ENCODE measurements around the gene ENPP6.
"Not testable (repeated sequence)": the region's sequence is repeated elsewhere in the genome, so short reads cannot be mapped to it uniquely, and the experiment has no call there.

Gene ENPP6

GRCh38 chr4:184234155-184234554, 16.5 kb upstream of the ENPP6 start:
- no peak for DNase-seq

DNA sequence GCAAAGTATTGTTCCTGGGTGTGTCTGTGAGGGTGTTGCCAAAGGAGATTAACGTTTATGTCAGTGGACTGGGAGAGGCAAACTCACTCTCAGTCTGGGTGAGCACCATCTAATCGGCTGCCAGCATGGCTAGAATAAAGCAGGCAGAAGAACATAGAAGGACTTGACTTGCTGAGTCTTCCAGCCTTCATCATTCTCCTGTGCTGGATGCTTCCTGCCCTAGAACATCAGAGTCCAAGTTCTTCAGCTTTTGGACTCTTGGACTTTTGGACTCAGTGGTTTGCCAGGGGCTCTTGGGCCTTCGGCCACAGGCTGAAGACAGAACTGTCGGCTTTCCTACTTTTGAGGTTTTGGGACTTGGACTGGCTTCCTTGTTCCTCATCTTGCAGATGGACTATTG, 15.3 kb upstream of the ENPP6 start:
- DNase-seq = no peak

DNA sequence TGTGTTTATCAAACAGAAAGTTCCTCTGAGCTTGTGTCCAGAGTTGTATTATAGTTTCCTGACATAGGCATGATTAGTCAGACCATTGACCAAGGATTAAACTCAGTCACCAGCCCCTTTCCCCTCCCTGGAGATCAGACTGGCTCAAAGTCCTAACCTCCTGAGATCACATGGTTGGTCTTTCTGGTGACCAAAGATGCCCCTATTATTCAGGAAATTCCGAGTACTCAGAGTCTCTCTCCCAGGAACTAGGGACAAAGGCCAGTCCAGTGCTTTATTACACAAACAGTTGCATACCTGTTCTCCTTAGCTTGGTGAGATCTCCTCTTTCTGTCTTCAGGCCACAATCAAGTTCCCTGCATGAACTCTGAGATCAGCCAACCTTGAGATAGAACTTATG, 14.5 kb upstream of the ENPP6 start:
- DNase-seq = no peak

GRCh38 chr4:184231573-184231972, 13.9 kb upstream of the ENPP6 start:
- no peak for DNase-seq

GRCh38 chr4:184228056-184228705, 10.5 kb upstream of the ENPP6 start:
- DNase-seq = no peak

GRCh38 chr4:184216515-184216914, 1.2 kb downstream of the ENPP6 start:
- no peak for DNase-seq

DNA sequence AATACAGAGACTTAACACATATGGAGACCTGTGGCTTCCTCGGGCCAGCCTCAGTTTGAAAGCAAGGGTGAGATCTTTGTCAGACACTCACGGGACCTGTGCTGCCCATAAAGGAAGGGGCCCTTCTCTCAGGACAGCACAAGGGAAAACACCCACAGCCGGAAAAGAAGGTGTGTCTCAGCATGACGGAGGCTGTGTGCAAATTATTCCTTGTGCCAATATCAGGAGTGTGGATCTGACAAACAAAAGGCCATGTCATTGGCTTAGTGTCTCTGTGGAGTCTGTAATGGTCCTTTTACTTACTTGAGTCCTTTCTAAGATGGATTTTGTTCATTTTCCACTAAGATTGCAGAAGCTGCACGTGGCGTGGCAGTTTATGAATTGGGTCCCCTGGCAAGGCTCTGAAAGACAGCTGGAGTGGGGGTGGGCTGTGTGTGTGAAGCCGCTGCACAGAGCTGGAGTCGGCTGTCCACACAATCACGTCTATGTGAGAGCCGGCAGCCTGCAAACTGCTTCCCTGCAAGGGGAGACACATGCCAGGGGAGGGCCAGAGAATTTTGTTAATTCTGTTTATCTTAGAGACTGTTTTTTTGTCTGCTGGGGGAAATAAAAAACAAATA, 1.9 kb downstream of the ENPP6 start:
- DNase-seq = no peak

DNA sequence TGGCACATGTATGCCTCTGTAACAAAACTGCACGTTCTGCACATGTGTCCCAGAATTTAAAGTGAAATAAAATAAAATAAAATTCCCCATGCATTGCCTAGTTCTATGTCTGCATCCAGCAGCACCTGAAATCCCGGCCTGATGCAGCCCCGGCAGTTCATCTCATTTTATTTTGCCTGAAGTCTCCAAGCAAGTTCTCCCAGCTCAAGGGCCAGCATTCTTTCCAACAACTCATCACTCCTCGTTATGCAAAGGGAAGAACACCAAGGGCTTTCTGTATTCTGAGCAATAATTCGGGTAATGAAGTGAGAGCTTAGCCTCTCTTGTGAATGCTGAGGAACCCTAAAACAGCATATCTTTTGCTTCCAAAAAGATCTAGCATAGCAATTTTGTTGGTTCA, 2.7 kb downstream of the ENPP6 start:
- DNase-seq = no peak

DNA sequence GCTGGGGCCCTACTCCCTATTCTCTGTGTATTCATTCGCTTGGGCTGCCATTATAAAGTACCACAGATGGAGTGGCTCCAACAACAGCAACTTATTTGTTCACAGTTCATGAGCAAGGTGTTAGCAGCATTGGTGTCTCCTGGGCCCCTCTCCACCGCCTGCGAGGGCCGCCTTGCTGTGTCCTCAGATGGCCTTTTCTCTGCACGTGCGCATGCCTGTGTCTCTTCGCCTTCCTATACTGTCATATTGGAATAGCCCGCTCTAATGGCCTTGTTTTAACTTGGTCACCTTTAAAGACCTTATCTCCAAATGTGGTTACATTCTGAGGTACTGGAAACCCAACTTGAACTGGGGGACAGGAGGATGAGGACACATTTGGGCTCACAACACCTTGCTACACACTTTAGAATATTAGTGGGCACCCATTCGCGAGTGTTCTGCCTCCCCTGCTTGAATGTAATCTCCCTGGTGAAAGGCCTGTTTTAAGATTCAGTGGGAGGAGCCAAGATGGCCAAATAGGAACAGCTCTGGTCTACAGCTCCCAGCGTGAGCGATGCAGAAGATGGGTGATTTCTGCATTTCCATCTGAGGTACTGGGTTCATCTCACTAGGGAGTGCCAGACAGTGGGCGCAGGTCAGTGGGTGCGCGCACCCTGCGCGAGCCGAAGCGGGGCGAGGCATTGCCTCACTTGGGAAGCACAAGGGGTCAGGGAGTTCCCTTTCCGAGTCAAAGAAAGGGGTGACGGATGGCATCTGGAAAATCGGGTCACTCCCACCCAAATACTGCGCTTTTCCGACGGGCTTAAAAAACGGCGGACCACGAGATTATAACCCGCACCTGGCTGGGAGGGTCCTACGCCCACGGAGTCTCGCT, 9.7 kb downstream of the ENPP6 start:
- DNase-seq = not testable (repeated sequence)

- no peak for DNase-seq
Measured at GRCh38 chr4:184205243-184205642, 12.4 kb downstream of the ENPP6 start.

GRCh38 chr4:184203300-184203699, 14.4 kb downstream of the ENPP6 start:
- DNase-seq = no peak

GRCh38 chr4:184201179-184201578, 16.5 kb downstream of the ENPP6 start:
- no peak for DNase-seq

GRCh38 chr4:184200296-184200695, 17.4 kb downstream of the ENPP6 start:
- DNase-seq = no peak

- DNase-seq = no peak
Measured at GRCh38 chr4:184199780-184200179, 17.9 kb downstream of the ENPP6 start.

DNA sequence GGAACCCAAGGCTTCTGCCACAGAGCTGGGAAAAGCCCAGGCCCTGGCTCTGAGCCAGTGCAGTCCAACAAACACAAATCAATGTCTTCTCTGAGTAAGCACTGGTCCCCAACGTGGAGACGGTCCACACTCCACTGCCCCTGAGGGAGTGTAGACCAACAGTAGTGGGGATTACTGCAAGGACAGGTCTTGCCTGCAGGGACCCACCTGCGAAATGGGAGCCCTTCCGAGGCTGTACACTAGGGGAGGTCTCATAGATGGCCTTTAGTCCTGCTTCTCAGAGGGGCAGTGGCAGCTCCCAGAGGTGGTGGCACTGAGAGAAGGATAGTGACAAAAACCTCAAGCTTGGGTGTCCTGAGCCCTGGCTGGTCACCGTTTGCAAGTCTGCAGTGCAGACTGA, 19.5 kb downstream of the ENPP6 start:
- no peak for DNase-seq

DNA sequence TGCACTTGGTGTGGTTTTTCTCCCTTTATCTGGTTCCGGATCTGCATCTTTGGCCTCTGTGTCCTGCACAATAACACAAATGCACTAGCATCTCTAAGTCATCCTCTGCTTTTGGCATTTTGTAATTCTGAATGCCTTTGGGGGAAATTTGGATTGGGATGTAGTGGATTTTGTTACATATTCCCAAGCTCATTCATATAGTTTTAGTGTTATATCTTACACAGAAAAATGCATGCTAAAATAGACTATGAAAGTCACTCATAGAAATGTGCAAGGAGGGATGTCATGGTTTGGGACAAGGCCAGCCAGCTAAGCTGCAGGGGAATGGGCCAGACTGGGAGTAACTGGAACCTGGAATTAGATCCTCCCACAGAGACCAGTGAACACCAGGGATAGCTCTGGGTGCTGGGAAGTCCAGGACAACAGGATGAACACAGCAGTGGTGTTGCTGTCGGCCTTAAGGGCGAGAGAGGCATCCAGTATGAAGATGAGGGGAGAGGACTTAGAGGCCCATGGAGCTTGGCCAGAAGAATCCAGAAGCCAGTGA, 20.1 kb downstream of the ENPP6 start:
- no peak for DNase-seq

DNA sequence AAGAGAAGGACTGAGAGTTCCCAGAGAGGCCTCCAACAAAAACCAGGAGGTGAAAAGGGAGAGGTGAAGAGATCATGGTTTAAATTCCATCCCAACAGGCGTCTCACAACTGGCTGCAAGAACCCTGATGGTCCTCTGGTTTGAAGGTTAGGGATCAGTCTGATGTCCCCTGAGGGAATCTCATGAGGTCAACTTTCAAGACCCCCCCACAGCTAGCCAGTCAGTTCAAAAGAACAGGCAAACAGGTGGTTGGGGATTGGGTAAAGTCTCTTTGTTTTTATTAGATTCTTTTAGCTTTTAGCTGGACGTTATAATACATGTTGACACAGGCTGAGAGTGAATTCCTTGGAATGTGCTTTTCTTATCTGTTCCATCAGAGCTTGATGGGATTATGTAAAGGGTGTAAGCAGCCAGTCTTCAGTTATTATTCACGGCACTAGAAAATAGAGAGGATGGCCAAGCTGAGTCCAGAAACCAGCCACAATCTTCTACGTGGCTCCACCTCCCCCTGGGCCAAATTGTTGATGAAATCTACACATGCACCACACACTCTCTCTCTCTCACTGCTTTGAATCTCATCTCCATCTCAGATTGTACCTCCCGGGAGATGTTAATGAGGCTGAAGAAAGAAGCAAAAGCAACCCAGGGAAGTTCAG, 20.8 kb downstream of the ENPP6 start:
- no peak for DNase-seq

GRCh38 chr4:184193556-184194525, 23.8 kb downstream of the ENPP6 start:
- no peak for DNase-seq

- no peak for DNase-seq
Measured at GRCh38 chr4:184192933-184193332, 24.7 kb downstream of the ENPP6 start.

GRCh38 chr4:184191267-184191666, 26.4 kb downstream of the ENPP6 start:
- DNase-seq = no peak

GRCh38 chr4:184190711-184191110, 27.0 kb downstream of the ENPP6 start:
- no peak for DNase-seq

DNA sequence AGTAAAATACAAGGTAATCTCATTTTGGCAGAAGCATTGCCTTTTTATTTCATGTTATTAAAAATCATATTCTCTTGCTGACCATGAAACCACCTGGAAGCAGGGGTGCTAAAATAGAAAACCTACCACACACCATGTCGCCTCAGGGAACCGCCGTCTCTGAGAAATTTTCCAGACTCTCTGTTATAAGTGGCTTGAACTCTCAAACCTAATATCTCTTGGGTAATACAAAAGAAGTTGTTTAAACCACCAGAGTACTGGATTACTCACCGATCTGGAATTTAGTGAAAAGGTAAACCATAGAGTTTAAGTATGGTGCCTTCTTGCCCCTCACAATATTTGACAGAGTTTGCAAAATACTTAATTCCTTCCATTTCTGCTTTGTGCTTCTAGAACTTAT, 27.7 kb downstream of the ENPP6 start:
- DNase-seq = no peak

Data from activated T-cell treated with anti-CD3 and anti-CD28 coated beads, Interleukin-2, amount 50 U/mL, for 1 hour (primary cell).